GM12873 (cell line): ENCODE measurements around the gene TYW3.

ENCODE experiments used
- TF ChIP-seq, protein P1 (sequence below): IDR thresholded peaks from 2 replicates; pipeline ENCODE4 v1.5.1; 2012; ENCODE audit warnings: low read depth, mild to moderate bottlenecking, moderate library complexity, low read length, control low read depth; ENCODE audit not compliant: insufficient read depth; ENCODE audit errors: missing control alignments

TYW3 gene

DNA sequence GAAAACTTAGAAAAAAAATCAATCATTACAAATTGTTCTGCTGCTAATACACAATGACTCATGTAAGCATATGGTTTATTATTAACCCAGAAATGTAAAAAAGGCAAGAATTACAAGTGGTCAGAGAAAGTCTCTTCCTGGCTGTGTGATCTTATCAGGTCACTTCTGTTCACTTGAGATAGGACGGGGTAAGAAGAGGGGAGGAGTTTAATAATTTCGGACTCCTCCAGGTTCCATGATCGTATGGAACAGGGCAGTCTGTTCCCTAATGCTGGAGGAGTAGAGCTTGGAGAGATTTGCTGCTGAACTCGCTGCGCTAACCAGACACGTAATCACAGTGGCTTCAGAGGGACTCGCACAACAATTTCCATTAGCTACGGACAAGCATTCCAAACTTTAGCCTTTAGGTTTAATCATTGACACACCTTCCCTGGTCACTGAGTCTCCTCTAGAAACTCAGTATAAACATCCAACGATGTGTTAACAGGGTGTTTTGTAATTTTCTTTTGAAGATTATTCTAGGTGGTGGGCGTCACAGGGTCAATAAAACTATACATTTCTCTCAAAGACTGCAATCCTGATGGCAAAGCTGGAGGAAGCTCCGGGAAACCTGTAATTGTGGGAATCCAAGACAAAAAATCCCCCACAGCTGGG, 1.4 kb upstream of the TYW3 start:
- TF ChIP-seq, protein P1, sequence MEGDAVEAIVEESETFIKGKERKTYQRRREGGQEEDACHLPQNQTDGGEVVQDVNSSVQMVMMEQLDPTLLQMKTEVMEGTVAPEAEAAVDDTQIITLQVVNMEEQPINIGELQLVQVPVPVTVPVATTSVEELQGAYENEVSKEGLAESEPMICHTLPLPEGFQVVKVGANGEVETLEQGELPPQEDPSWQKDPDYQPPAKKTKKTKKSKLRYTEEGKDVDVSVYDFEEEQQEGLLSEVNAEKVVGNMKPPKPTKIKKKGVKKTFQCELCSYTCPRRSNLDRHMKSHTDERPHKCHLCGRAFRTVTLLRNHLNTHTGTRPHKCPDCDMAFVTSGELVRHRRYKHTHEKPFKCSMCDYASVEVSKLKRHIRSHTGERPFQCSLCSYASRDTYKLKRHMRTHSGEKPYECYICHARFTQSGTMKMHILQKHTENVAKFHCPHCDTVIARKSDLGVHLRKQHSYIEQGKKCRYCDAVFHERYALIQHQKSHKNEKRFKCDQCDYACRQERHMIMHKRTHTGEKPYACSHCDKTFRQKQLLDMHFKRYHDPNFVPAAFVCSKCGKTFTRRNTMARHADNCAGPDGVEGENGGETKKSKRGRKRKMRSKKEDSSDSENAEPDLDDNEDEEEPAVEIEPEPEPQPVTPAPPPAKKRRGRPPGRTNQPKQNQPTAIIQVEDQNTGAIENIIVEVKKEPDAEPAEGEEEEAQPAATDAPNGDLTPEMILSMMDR: no peak

DNA sequence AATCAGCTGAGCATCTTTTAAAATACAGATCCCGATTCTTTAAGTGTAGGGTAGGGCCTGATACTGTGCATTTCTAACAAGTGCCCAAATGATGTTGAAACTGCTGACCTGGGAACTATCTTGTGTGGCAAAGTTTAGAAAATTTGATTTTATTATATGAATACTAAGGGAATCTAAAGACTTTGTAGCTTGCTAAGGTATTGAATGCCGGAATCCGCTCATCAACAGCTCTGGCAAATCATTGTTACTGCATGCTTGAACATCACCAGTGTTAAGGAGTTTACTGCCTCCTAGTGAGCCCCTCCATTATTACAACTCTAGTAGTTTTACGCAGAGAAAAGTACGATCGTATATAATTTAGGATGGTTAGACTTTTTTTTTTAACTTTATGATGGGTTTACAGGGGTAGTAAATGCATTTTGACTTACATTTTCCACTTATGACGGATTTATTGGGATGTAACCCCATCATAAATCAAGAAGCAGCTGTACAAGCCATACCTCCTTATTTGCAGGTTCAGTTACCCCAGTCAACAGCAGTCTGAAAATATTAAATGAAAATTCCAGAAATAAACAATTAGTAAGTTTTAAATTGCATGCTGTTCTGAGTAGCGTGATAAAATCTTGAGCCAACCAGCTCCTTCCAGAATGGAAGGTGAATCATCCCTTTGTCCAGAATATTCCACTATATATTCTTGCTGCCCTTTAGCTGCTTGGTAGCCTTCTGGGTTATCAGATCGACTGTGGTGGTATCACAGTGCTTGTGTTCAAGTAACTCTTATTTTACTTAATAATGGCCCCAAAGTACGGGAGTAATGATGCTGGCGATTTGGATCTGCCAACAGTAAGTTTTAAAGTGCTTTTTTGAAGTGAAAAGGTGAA, 892 bp downstream of the TYW3 start:
- TF ChIP-seq, protein P1: peak; percentile 75

DNA sequence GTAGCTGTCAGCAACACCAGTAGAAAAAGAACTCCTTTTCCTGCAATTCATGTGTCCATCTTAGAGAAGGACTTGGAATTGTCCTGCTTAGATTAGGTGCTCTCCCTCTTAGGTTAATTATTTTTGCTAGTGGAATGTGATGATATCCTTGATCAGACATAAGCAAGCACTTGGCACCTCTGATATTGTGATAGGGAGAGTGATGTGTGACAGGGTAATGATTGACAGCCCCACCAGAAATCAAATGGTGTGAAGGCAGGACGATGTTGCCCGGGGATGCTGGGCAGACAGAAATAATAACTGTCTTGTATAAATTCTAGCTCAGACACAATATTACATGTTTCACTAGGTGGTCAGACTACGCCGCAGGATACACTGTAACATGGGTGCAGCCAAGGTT, 4.4 kb downstream of the TYW3 start:
- TF ChIP-seq, protein P1: no peak

DNA sequence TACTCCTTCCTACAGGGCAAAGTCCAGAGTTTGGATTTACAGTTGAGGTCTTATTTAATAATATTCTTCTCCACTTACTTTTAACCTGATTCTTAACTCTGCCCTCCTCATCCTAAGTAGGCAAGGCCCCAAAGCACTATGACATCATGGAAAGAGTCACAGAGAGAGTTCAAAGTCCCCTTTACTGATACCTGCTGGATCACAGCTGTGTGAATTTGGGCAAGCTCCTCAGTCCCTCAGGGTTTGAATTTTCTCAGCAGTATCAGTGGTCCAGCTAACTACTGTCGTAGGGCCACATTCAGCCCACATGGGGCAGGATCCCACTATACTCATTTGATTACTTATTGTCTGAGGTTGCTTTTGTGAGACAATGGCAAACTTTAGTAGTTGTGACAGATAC, 16.0 kb downstream of the TYW3 start:
- TF ChIP-seq, protein P1: no peak

DNA sequence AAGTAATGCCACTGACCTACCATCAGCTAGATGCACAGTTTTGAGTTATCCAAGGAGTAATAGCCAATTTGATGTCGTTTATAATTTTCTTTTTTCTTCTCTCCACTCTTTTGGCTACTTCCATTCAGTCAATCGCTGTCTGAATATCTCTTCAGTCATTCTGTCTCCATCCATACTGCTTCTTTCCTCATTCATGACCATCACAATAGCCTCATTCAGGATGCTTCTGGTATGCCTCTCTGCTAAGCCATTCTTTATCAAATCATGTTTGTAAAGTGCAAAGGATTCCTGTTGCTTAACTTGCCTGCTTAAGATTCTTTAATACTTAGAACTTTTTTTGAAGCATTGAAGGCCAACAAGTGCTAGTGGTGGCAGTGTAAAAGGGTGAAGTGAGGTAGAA, 20.2 kb downstream of the TYW3 start:
- TF ChIP-seq, protein P1: no peak

DNA sequence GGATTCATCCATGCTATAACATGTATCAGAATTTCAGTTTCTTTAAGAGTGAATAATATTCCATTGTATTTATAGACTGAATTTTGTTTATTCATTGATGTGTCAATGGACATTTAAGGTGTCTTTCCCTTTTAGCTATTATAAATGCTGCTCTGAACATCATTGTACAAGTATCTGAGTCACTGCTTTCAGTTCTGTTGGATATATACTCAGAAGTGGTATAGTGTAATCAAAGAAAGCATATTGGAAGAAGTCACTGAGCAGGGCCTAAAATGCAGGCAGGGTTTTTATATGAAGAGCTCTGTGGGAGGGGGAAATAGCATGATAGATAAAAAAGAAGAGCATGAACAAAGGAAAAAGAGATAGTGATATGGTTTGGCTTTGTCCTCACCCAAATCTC, 22.5 kb downstream of the TYW3 start:
- TF ChIP-seq, protein P1: no peak

DNA sequence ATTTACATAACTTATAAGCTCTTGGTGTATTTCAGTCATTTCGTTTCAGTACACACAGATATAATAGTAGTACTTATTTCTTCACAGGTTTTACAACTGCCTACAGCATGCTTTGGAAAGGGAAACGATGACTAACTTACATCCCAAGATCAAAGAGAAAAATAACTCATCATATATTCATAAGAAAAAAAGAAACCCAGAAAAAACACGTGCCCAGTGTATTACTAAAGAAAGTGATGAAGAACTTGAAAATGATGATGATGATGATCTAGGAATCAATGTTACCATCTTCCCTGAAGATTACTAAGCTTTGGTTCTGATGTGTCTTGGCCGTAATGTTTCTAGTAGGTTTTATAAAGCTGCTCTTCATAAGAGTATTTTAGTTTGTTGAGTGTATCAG, 30.9 kb downstream of the TYW3 start:
- TF ChIP-seq, protein P1: no peak
